HUES48 (cell line): ENCODE measurements around the gene ORC6.

Source experiments
- H3K27ac ChIP-seq: one replicate; pipeline ENCODE4 v1.7.0; 2013; ENCODE audit warnings: low read depth, low read length, inconsistent platforms
- H3K27me3 ChIP-seq: 2 replicates; pipeline ENCODE4 v1.6.1; 2013; ENCODE audit warnings: mild to moderate bottlenecking, low read length; ENCODE audit not compliant: control insufficient read depth, insufficient read depth
- H3K36me3 ChIP-seq: 2 replicates; pipeline ENCODE4 v1.6.1; 2013; ENCODE audit warnings: low read length; ENCODE audit not compliant: control insufficient read depth, insufficient read depth
- H3K4me1 ChIP-seq: 2 replicates; pipeline ENCODE4 v1.6.1; 2013; ENCODE audit warnings: mild to moderate bottlenecking, low read length; ENCODE audit not compliant: control insufficient read depth, insufficient read depth
- H3K4me3 ChIP-seq: 2 replicates; pipeline ENCODE4 v1.5.1; 2013; ENCODE audit warnings: mild to moderate bottlenecking, low read depth, low read length
- H3K9ac ChIP-seq: 2 replicates; pipeline ENCODE4 v1.6.1; 2013; ENCODE audit warnings: mild to moderate bottlenecking, low read depth, low read length, moderate library complexity
- H3K9me3 ChIP-seq: 2 replicates; pipeline ENCODE4 v1.6.1; 2013; ENCODE audit warnings: low read length; ENCODE audit not compliant: control insufficient read depth, insufficient read depth

The ORC6 gene

GRCh38 chr16:46718214-46718613, 28.8 kb downstream of the ORC6 start:
- no peaks in the 10 kb centered on the region for H3K36me3 ChIP-seq
- H3K9ac ChIP-seq, result no peak overlapping the region

GRCh38 chr16:46719528-46719927, 30.1 kb downstream of the ORC6 start:
- Histone ChIP-seq H3K27ac (no peak overlapping the region), H3K4me1 (no peaks in the 10 kb centered on the region), H3K36me3 (no peaks in the 10 kb centered on the region), H3K9me3 (peaks cover 3% of the 10 kb centered on the region), H3K4me3 (no peak overlapping the region), H3K9ac (no peak overlapping the region), H3K27me3 (no peaks in the 10 kb centered on the region)

More at GRCh38 chr16:46718214-46718613, 28.8 kb downstream of the ORC6 start:
- Histone ChIP-seq H3K4me3 (no peak overlapping the region), H3K27me3 (no peaks in the 10 kb centered on the region), H3K4me1 (no peaks in the 10 kb centered on the region), H3K27ac (no peak overlapping the region), H3K9me3 (no peaks in the 10 kb centered on the region)

- peaks cover 5% of the 10 kb centered on the region for H3K9me3 ChIP-seq
- no peaks in the 10 kb centered on the region for H3K36me3 ChIP-seq
- H3K4me1 ChIP-seq, result no peaks in the 10 kb centered on the region
- H3K9ac ChIP-seq, result no peak overlapping the region
- no peak overlapping the region for H3K27ac ChIP-seq
- no peaks in the 10 kb centered on the region for H3K27me3 ChIP-seq
- H3K4me3 ChIP-seq, result no peak overlapping the region
Measured at GRCh38 chr16:46720619-46721018, 31.2 kb downstream of the ORC6 start.

- Histone ChIP-seq H3K27ac (no peak overlapping the region), H3K9ac (no peak overlapping the region), H3K4me1 (no peaks in the 10 kb centered on the region), H3K36me3 (no peaks in the 10 kb centered on the region), H3K9me3 (peaks cover 5% of the 10 kb centered on the region), H3K4me3 (no peak overlapping the region), H3K27me3 (no peaks in the 10 kb centered on the region)
Measured at GRCh38 chr16:46721885-46722284, 32.4 kb downstream of the ORC6 start.

- Histone ChIP-seq H3K27ac (no peak overlapping the region), H3K9me3 (peaks cover 5% of the 10 kb centered on the region), H3K36me3 (no peaks in the 10 kb centered on the region), H3K4me3 (no peak overlapping the region), H3K27me3 (no peaks in the 10 kb centered on the region), H3K9ac (no peak overlapping the region), H3K4me1 (no peaks in the 10 kb centered on the region)
Measured at GRCh38 chr16:46727184-46727583, 37.7 kb downstream of the ORC6 start.

GRCh38 chr16:46727630-46728029, 38.2 kb downstream of the ORC6 start:
- Histone ChIP-seq H3K4me1 (no peaks in the 10 kb centered on the region), H3K27me3 (no peaks in the 10 kb centered on the region), H3K27ac (no peak overlapping the region), H3K9me3 (peaks cover 5% of the 10 kb centered on the region), H3K9ac (no peak overlapping the region), H3K4me3 (no peak overlapping the region), H3K36me3 (no peaks in the 10 kb centered on the region)

GRCh38 chr16:46728806-46729205, 39.3 kb downstream of the ORC6 start:
- H3K4me1 ChIP-seq, result no peaks in the 10 kb centered on the region
- no peak overlapping the region for H3K4me3 ChIP-seq
- no peak overlapping the region for H3K9ac ChIP-seq
- no peaks in the 10 kb centered on the region for H3K36me3 ChIP-seq
- H3K9me3 ChIP-seq, result peaks cover 5% of the 10 kb centered on the region
- H3K27me3 ChIP-seq, result no peaks in the 10 kb centered on the region
- H3K27ac ChIP-seq, result no peak overlapping the region

GRCh38 chr16:46729326-46729995, 40.0 kb downstream of the ORC6 start:
- Histone ChIP-seq H3K9ac (no peak overlapping the region), H3K4me1 (no peaks in the 10 kb centered on the region), H3K4me3 (no peak overlapping the region), H3K9me3 (peaks cover 2% of the 10 kb centered on the region), H3K27me3 (no peaks in the 10 kb centered on the region), H3K27ac (no peak overlapping the region), H3K36me3 (no peaks in the 10 kb centered on the region)

- Histone ChIP-seq H3K9me3 (no peaks in the 10 kb centered on the region), H3K36me3 (no peaks in the 10 kb centered on the region), H3K4me3 (no peak overlapping the region), H3K27me3 (no peaks in the 10 kb centered on the region), H3K27ac (no peak overlapping the region), H3K4me1 (no peaks in the 10 kb centered on the region), H3K9ac (no peak overlapping the region)
Measured at GRCh38 chr16:46730126-46730525, 40.7 kb downstream of the ORC6 start.

GRCh38 chr16:46730801-46731690, 41.6 kb downstream of the ORC6 start:
- Histone ChIP-seq H3K4me3 (no peak overlapping the region), H3K9me3 (no peaks in the 10 kb centered on the region), H3K27ac (no peak overlapping the region), H3K36me3 (no peaks in the 10 kb centered on the region), H3K27me3 (no peaks in the 10 kb centered on the region), H3K4me1 (no peaks in the 10 kb centered on the region), H3K9ac (no peak overlapping the region)
